Dedifferentiated amniotic fluid mesenchymal stem cell (primary cell): ENCODE results near the gene ANKRD44.
"Not testable (repeated sequence)": the region's sequence is repeated elsewhere in the genome, so short reads cannot be mapped to it uniquely, and the experiment has no call there.

ENCODE experiments used
- DNase-seq: peaks from one replicate; pipeline ENCODE4 v3.0.0-alpha.2; 2016; ENCODE audit errors: extremely low spot score

ANKRD44 gene

GRCh38 chr2:197310271-197310985 lies at the start of gene ANKRD44:
TSS of gene ANKRD44 (minus strand) at chr2:197310780. CDS start at chr2:197310604, 176 bp downstream.
- peak; percentile 80 for DNase-seq

- no peak for DNase-seq
Observed at GRCh38 chr2:197359859-197360258, 49.3 kb upstream of the ANKRD44 start.

GRCh38 chr2:197358931-197359330 lies 48.4 kb upstream of the ANKRD44 start:
- no peak for DNase-seq

- no peak for DNase-seq
Observed at GRCh38 chr2:197357986-197358385, 47.4 kb upstream of the ANKRD44 start.

GRCh38 chr2:197356136-197356535 lies 45.6 kb upstream of the ANKRD44 start:
- no peak for DNase-seq

- no peak for DNase-seq
Observed at GRCh38 chr2:197354169-197354558, 43.6 kb upstream of the ANKRD44 start.

- DNase-seq, result no peak
Observed at GRCh38 chr2:197353393-197354168, 43.0 kb upstream of the ANKRD44 start.

GRCh38 chr2:197349699-197350098 lies 39.1 kb upstream of the ANKRD44 start:
- DNase-seq, result no peak

- DNase-seq, result no peak
Observed at GRCh38 chr2:197348721-197349360, 38.3 kb upstream of the ANKRD44 start.

- DNase-seq, result no peak
Observed at GRCh38 chr2:197345846-197346370, 35.3 kb upstream of the ANKRD44 start.

GRCh38 chr2:197343968-197344367 lies 33.4 kb upstream of the ANKRD44 start:
- not testable (repeated sequence) for DNase-seq

- DNase-seq, result no peak
Observed at GRCh38 chr2:197340591-197340990, 30.0 kb upstream of the ANKRD44 start.

GRCh38 chr2:197339496-197340220 lies 29.1 kb upstream of the ANKRD44 start:
- no peak for DNase-seq

GRCh38 chr2:197339016-197339415 lies 28.4 kb upstream of the ANKRD44 start:
- no peak for DNase-seq

GRCh38 chr2:197332641-197333040 lies 22.1 kb upstream of the ANKRD44 start:
- DNase-seq, result no peak

- DNase-seq, result no peak
Observed at GRCh38 chr2:197328461-197328860, 17.9 kb upstream of the ANKRD44 start.

- no peak for DNase-seq
Observed at GRCh38 chr2:197327472-197328098, 17.0 kb upstream of the ANKRD44 start.

- no peak for DNase-seq
Observed at GRCh38 chr2:197327073-197327471, 16.5 kb upstream of the ANKRD44 start.

GRCh38 chr2:197324801-197325200 lies 14.2 kb upstream of the ANKRD44 start:
- DNase-seq, result no peak

- DNase-seq, result no peak
Observed at GRCh38 chr2:197322724-197323720, 12.4 kb upstream of the ANKRD44 start.
